Left lobe of liver (tissue), 2 donors: Measurements from ENCODE around the gene TMEM11. TPM values are rescaled to one million over a fixed set of nuclear protein-coding genes. Genes with fewer than 3 reads are reported as not detected.
"Not testable (repeated sequence)": the region's sequence is repeated elsewhere in the genome, so short reads cannot be mapped to it uniquely, and the experiment has no call there.

Experiments
- ATAC-seq: fragments of 200-7000 bp; cut with Tn5 transposase; one replicate; pipeline ENCODE4 v1.9.1; 2020; ENCODE audit warnings: mild to moderate bottlenecking, moderate library complexity
- DNase-seq: peaks from one replicate; pipeline ENCODE4 v3.0.0-alpha.2; 2020; ENCODE audit warnings: low spot score
- total RNA-seq: library from RNA; stranded (reverse); gene quantifications from one replicate; pipeline ENCODE4 v1.2.1, GENCODE V29; 2021
- donor health status: DM: no; HTN: no; CAD: no; lungs with moderate emphysema.
- donor health status: DM: no; HTN: yes; CAD: no.

TMEM11 gene
- total RNA-seq, 1 donor from 2014 or later, result 9.3 TPM

DNA sequence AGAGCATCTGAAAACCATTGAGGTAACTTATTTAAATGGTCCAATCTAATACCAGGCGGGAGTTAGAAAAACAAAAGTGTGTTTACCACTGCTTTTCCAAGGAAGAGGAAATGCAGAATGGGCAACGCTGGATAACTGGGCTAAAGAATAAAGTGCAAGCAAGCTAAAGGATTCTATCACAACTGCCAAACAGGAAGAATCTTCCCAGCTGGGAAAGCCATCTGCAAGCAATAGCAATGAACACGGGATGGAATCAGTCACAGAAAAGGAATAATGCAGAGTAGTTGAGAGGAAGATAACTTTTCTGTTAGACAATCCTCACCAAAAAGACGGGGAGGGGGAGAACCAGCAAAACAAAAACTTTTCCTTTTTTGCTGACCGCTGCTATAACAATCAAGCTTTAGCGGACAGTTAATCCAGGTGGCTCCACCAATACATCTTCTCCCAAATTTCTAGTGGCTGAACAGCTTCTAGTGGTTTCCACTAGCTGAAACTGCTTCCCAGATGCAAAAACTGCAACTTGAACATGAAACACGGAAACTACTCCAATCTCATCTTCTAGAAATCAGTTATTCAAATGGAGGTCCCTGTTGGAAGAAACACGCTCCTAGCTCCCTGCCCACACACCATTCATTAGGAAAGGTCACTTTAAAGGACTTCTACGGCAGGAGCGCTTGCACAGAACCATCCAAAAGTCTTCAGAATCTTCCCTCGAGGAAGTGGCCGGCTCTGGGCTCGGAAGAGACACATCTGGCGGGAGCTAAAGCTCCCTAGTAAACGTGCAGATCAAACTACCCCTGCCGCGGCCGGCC, 929 bp downstream of the TMEM11 start:
- ATAC-seq (no peak), DNase-seq (no peak)

DNA sequence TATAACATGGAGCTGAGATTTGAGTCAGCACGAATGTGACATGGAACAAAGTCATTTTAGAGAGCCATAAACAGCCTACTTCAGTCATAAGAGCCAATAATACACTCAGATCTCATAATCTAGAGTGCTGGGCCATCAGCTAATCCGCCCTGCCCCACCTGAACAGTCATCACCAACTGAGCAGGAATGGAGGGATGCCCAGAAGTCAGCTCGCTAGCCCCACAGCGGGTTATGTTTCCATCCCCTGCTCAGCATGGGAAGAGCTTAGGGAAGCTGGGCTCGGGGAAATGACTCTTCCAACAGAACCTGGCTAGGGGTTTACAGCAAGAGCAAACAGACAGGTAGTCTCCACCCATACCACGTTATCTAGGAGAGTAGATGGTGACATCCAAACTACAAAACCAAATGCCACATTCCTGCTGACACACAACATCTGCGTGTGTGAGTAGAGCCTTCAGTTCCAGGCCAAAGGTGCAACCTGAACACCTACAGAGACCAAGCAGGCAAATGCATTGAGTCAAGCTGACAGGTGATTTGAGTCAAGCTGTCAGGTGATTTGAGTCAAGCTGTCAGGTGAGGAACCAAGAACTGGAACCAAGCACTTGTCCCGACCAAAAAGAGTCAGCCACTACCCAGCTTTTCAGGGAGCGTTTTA, 2.0 kb downstream of the TMEM11 start:
- ATAC-seq (no peak), DNase-seq (no peak)

DNA sequence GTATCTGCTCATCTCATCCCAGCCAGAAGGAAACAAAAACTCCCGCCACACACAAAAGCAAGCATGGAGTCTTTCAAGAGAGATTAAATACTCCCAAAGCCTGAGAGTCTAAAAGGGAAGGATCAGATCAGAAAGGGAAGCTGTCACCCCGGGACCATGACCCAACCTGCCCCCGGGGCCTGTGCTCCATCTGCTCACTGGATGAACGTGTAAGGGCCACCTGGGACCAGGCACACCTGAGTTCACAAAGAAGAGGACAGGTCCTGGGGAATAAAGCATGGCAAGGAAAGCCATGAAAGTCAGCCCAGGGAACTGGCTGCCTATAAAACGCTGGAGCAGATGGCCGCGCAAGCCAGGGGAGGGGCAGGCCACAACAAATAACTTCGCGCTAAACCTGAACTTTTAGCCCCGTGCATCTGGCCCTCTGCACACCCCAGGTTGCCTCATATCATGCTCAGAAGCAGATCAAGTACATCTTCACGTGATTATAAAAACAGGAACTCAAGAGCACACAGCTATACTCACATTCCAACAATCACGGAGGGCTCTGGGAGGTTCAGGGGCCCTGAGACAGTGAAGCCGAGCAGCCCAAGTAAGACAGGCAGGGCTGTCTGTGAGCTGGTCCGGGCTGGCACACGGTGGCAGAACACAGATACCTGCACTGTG, 3.4 kb downstream of the TMEM11 start:
- no peak for ATAC-seq
- peak; percentile 55 for DNase-seq

DNA sequence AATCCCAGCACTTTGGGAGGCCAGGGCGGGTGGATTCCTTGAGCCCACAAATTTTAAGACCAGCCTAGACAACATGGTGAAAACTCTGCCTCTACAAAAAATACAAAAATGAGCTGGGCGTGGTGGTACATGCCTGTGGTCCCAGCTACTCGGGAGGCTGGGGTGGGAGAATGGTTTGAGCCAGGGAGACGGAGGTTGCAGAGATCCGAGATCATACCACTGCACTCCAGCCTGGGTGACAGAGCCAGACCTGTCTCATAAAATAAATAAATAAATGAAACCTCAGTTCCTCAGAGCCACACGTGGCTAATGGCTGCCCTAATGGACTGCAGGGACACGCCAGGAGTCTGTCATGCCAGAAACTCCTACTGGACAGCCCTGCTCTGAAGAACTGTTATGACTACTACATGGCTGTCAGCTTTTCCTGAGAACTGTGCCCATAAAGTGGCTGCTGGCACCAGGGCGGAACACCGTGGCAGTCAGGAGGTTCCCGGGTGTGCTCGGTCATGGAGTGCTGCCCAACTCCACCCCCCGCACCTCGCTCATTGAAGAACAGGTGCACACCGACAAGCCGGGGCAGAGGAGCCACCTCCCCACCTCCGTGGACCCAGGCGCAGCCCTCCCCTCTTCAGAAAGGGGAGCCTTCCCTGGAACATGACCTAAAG, 4.3 kb downstream of the TMEM11 start:
- peak; percentile 52 for DNase-seq
- no peak for ATAC-seq

DNA sequence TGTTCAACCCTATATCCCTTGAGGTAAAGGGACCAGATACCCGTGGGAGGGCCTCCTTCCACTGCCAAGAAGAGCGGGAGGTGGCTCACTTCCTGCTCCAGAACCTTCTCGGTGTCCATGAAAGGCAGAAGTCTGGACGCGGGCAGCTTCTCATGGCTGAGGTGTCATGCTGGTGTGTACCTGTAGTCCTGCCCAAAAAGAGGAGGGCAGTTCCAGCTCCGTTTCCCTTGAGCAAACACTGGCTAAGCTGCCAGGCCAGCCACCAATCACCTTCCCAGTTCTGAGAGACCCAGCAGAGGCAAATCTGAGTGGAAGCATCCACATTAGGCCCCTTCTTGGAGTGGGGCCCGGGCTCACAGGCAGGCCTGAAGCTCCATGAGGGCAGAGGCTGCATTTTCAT, 5.6 kb downstream of the TMEM11 start:
- no peak for DNase-seq
- ATAC-seq, result peak; percentile 49

DNA sequence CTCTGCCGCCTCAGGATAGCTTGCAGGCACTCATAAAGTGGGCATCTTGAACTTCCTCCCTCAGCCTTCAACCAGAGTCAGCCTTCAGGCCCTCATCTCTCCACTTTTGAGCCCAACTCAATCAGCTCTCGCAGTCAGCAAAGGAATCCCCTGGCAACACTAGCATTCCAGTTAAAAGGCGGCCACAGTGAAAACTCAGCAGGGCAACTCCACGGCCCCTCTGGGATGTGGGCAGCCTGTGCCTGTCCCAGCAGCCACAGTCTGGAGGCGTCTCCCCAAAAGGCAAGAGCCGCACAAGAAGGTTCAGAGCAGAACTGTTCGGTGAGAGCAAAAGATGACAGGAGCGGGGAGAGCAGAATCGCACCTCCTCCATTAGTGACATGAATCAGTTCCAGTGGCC, 9.0 kb downstream of the TMEM11 start:
- DNase-seq, result no peak

DNA sequence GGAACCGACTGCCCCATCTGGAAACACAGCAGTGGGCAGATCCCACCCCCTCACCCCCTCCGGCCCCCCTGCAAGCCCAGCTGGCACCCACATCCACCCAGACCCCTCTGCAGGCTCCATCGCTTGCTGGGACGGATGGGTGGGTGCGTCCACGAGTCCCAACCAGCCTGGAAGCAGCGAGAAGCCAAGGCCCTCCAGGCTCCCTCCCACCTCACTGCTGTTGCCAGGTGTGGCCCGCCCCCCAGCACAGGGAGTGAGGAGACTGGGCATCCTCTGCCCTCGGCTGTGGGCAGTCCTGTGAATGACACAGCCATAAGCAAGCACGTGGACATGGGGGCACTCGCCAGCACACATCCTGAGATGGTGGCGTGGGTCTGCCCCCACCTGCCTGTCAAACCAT, 11.4 kb downstream of the TMEM11 start:
- ATAC-seq (no peak), DNase-seq (no peak)

More for the DNA sequence above, 9.0 kb downstream of the TMEM11 start:
- no peak for ATAC-seq

DNA sequence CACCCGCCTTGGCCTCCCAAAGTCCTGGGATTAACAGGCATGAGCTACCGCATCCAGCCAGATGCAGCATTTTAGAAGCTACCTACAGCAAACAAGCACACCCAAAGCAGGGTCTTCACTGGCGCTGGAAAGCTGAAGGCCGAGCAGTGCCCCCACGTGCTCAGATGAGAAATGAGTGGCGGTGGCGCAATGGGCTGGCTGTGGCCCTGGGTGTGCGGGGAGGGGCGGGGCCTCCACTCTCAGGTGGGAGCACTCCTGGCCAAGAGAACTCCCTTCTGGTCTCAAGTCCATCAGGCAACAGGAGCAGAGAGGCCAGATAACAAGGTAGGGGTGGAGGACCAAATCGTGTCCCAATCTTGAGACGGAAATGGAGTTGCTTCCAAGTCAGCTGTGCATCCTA, 12.1 kb downstream of the TMEM11 start:
- DNase-seq (no peak), ATAC-seq (no peak)

DNA sequence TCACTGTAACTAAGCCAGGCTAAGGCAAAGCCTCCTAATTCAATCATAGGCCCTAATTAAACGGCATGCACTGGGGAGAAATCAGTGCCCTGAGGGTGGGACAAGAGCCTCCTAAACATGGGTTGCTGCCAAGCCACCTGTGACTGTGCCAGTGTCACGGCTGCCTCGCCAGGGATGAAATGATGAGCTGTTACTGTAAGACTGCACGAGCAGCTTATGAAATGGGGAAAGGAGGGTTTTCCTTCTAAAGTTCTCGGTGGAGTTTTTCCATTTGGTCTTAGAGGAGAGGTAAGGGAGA, 12.7 kb downstream of the TMEM11 start:
- DNase-seq, result no peak
- no peak for ATAC-seq

DNA sequence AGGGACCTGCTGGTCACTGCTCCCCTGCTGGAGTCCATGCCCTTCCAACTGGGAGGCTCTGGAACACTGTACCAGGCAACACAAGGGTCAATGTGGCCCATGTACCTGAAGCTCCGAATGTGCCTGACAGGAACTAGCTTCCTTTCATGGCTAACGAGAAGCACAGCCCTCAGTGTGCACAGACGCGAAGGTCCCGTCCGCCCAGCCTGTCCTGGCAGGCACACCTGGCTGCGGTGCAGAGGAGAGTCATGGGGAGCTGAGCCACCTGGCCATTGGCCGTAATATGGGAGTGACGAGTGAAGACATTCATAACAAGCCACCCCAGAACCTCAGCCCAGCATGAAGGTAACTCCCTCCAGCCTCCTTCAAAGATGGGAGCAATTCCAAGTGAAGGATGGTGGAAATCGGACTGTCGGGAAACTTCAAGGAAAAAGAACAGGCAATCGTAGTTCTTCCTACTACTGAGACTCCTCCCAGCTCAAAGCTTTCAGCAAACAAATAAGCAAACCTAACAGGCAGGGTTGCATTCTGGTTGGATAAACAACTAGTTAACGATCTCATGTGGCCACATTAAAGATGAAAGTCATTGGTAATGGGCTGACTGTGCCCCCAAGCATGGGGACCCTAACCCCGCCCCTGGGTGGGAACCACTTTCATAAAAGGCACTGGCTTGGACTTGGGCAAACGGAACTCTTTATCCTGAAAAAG, 13.2 kb downstream of the TMEM11 start:
- ATAC-seq (no peak), DNase-seq (no peak)

DNA sequence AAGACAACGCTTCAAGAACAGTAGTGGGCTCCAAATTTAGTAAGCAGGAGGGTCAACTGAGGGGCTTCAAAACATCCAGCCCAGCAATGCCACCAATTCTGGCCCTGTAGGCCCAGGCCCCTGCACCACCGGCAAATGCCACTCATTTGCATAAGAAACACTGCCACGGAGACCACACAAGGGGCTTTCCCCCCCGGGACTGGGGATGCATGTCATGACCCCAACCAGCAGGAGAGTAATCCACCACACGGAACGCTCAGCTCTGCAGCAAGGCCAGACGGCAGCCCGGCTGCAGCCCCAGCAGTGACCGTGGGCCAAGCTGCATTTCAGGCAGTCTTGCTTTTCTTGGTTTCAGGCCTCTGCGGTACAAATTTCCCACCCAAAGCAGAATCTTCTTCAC, 14.1 kb downstream of the TMEM11 start:
- DNase-seq, result no peak

DNA sequence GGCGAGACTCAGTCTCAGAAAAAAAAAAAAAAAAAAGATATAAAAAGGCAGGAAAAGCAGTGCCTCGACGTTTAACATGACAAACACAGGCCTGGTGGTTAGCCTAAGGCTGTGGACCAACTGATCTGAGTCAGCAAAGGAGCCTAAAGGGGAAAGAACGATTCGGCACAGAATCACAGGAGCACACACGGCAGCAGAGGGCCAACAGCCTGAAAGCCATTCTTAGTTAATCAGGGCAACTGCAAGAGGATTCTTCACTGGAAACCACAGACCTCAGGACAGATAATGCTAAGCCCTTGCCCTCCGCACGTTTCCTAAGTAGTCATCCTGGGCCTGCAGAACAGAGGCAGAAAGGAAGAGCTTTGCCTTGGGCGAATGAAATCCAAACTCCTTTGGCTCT, 14.7 kb downstream of the TMEM11 start:
- DNase-seq, result no peak
- no peak for ATAC-seq

More for the DNA sequence above, 14.1 kb downstream of the TMEM11 start:
- ATAC-seq, result no peak

DNA sequence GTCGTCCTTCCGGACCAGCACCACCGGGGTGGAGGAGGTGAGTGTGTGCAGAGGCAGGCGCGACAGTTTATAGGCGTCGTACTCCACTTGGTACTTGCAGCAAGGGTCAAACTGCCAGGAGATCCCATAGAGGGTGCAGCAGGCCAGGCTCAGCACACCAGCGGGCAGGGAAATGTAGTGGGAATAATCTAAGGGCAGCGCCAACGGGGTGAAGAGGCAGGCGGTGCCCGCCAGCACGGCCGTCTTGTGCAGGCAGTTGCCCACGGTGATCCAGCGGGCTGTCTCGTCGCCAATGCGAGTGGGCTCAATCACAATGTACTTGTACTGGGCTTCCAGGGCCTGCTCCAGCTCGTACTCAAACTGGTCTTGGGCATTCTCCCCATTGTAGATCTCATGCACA, 15.6 kb downstream of the TMEM11 start:
- DNase-seq, result no peak
- no peak for ATAC-seq

DNA sequence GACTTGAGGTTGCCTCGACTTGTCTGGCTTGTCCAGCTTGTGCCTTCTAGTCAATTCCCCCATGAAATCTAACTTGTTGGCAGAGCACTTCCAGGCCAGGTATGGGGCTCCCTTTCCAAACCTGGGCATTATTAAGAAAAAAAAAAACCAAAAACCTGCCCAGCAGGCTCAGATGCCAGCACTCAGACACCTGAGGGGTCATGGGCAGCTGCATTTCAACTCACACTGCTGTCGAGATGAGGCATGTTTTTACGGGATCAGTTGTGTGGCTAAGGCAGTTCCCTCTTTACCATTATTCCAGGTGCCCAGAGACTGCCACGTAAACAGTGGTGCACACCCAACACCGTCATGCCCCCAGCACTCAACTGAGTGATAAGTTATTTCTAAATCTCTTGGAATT, 17.8 kb downstream of the TMEM11 start:
- DNase-seq (no peak), ATAC-seq (no peak)

DNA sequence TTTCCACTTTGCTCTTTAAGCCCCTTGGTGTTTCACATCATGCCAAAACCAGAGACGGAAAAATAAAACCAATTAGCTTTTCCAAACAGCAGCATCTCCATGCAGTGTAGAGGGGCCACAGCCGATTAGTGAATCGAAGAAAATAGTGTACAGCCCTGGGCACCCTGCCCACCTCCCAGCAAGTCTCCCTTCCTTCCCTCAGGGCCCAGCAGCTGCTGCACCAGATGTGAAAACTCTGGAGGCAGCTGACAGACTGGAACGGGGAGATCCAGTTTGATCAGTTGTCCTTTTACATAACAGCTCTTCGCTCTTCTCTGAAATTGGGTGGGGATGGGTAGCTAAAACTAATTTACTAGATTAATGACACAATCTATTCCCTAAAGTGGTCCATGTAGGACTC, 19.3 kb downstream of the TMEM11 start:
- DNase-seq (no peak), ATAC-seq (no peak)

DNA sequence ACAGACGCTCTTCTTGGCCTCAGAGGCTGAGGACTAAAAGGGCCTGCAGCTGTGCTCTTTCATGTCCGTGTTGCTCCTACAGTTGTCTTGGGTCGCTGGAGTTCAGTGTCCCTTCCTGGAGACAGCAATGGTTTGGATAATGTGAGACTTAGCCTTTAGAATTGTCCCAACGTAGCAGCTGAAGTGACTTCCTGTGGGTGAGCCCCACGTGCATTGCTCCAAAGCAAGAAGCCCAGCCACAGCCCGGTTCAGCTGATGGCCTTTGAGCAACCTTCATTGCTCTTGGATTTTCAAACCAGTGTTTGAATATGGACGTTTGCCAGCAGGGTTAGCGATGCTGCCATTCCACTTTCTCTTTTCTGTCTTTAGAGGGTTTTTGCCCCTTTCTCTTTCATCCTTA, 19.7 kb downstream of the TMEM11 start:
- no peak for DNase-seq
- ATAC-seq, result peak; percentile 49

DNA sequence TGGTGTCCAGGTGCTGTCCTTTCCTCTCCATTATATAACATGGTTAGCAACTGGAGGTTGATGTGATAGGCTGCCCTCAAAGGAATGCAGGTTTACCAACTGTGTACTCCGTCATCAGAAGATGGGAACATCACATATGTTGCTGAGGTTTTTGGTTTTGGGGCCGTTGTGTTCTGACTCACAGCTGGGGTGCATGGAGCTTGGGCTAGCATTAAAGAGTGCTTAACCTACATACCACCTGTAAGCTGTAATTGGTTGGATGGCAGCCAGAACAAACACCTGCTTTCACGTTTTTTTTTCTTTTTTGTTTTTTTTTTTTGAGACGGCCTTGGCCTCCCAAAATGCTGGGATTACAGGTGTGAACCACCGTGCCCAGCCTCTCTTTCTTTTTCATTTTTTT, 20.9 kb downstream of the TMEM11 start:
- DNase-seq, result no peak
- no peak for ATAC-seq

DNA sequence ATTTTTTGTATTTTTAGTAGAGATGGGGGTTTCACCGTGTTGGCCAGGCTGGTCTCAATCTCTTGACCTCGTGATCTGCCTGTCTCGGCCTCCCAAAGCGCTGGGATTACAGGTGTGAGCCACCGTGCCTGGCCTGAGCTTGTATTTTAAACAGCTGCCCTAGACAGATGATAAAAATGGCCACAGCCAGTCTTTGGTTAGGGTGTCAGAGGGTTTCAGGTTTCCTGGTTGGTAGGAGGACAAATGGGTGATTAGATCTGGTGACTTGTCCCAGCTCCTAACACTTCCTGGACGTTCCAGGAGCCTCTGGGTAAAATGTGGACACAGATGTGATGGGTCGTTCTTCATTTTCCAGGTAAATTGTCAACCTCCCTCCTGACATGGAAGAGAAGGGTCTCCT, 21.5 kb downstream of the TMEM11 start:
- ATAC-seq, result not testable (repeated sequence)

DNA sequence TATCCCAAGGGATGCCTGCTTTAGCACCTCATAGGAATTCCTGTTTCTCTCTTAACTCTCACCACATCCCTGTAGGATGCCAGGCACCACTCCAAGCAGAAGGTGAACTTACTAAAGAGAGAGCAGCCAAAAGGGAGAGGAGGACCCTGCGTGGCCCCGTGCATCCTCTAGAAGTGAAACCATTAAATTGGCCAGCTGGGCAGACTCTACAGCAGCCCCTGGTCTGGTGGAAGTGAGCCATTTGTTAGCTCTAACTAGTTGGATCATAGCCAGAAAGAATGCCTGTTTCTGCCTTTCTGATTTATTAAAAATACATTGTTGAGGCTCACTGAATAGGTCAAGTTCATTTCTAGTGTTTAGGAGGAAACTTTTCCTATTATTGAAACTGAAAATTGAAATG, 22.3 kb downstream of the TMEM11 start:
- DNase-seq (no peak), ATAC-seq (no peak)

More for the DNA sequence above, 21.5 kb downstream of the TMEM11 start:
- not testable (repeated sequence) for DNase-seq

DNA sequence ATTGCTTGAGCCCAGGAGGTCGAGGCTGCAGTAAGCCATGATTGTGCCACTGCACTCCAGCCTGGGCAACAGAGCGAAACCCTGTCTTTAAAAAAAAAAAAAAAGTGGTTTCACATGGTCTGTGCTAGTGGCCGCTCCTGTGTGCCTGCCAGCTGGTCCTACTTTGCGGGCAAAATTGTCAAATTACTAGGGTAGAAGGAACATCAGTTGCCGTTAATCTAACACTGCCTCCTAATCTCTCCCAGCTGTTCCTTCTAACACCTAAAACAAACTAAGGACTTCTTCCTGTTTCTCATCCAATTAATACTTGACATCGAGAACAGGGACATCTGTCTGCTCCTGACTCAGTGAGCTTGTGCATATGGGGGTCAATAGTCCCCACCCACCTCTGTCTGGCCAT, 23.9 kb downstream of the TMEM11 start:
- ATAC-seq (no peak), DNase-seq (no peak)

DNA sequence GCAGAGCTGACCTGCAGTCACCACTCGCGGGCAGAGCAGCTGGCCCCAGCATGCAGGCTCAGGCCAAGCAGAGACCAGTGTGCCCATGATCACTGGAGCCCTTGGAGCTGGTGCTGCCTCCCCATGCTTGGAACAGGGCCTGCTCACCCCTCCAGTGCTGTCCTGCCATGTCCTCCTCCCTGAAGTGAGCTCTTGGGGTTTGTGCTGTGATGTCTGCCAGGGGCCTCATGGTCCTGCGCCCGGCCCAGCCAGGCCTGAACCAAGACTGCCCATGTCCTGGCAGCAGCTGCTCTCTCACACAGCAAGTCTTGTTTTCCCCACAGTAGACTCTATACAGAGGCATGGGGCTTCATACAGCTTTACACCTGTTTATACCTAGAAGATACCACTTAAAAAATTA, 24.6 kb downstream of the TMEM11 start:
- ATAC-seq (no peak), DNase-seq (no peak)
